NB4 (cell line): Measurements from ENCODE around the gene HSPBP1.

Experiments
- CTCF ChIP-seq: IDR thresholded peaks from one replicate; pipeline ENCODE4 v1.5.1; 2012; ENCODE audit warnings: low read depth, low read length
- MAX ChIP-seq: IDR thresholded peaks from 2 replicates; pipeline ENCODE4 v1.6.1; 2011; ENCODE audit warnings: low read depth, low read length
- MYC ChIP-seq: IDR thresholded peaks from 2 replicates; pipeline ENCODE4 v1.6.1; 2011; ENCODE audit warnings: low read depth, low read length
- POLR2A ChIP-seq: IDR thresholded peaks from 2 replicates; pipeline ENCODE4 v1.6.1; 2011; ENCODE audit warnings: mild to moderate bottlenecking; ENCODE audit not compliant: insufficient read length; ENCODE audit errors: extremely low read depth

- TF ChIP-seq POLR2A (no peak), MAX (no peak), CTCF (no peak), MYC (no peak)
Measured at GRCh38 chr19:55325172-55325571, 45.3 kb upstream of the HSPBP1 start, which contains the start of gene TMEM150B.
